Neural progenitor cell (in vitro differentiated cells): ENCODE results near the gene MVB12B. TPM values are rescaled to one million over a fixed set of nuclear protein-coding genes. Genes with fewer than 3 reads are reported as not detected.

ENCODE experiments used
- DNase-seq: peaks from one replicate; pipeline ENCODE4 v3.0.0-alpha.2; 2016; ENCODE audit warnings: low spot score
- H2AFZ ChIP-seq: fragments of 200-600 bp; sonication (generic); replicated peaks from 2 replicates; pipeline ENCODE4 v1.6.1; 2016; ENCODE audit warnings: antibody characterized with exemption
- H3F3A ChIP-seq: fragments of 200-600 bp; sonication (generic); 2 replicates; pipeline ENCODE4 v1.6.1; 2016; ENCODE audit warnings: antibody characterized with exemption, low read depth
- H3K27ac ChIP-seq: fragments of 200-600 bp; sonication (generic); 2 replicates; pipeline ENCODE4 v1.5.1; 2016; ENCODE audit warnings: mild to moderate bottlenecking
- H3K27me3 ChIP-seq: fragments of 200-600 bp; sonication (generic); 2 replicates; pipeline ENCODE4 v1.6.1; 2016; ENCODE audit warnings: mild to moderate bottlenecking, moderate library complexity
- H3K36me3 ChIP-seq: fragments of 200-600 bp; sonication (generic); 2 replicates; pipeline ENCODE4 v1.5.1; 2016
- H3K4me1 ChIP-seq: fragments of 200-600 bp; sonication (generic); 2 replicates; pipeline ENCODE4 v1.6.1; 2016; ENCODE audit warnings: mixed run types
- H3K4me2 ChIP-seq: fragments of 200-600 bp; sonication (generic); 2 replicates; pipeline ENCODE4 v1.6.1; 2016
- H3K4me3 ChIP-seq: fragments of 200-600 bp; sonication (generic); 2 replicates; pipeline ENCODE4 v1.5.1; 2016
- H3K79me2 ChIP-seq: fragments of 200-600 bp; sonication (generic); 2 replicates; pipeline ENCODE4 v1.6.1; 2016; ENCODE audit warnings: low read depth
- H3K9ac ChIP-seq: fragments of 200-600 bp; sonication (generic); 2 replicates; pipeline ENCODE4 v1.6.1; 2016
- H3K9me3 ChIP-seq: fragments of 200-600 bp; sonication (generic); 2 replicates; pipeline ENCODE4 v1.5.1; 2016; ENCODE audit warnings: low read depth
- H4K20me1 ChIP-seq: fragments of 200-600 bp; sonication (generic); 2 replicates; pipeline ENCODE4 v1.6.1; 2016; ENCODE audit warnings: low read depth
- H3K27ac Mint-ChIP-seq: 3 replicates; pipeline ENCODE4 v1.8.0; 2021; ENCODE audit warnings: mixed read lengths
- H3K27me3 Mint-ChIP-seq: 2 replicates; pipeline ENCODE4 v1.8.0; 2022; ENCODE audit warnings: low read depth, mild to moderate bottlenecking, inconsistent platforms, moderate library complexity, mixed read lengths; ENCODE audit not compliant: insufficient read depth
- H3K36me3 Mint-ChIP-seq: 3 replicates; pipeline ENCODE4 v1.8.0; 2021; ENCODE audit warnings: mixed read lengths
- H3K4me1 Mint-ChIP-seq: 3 replicates; pipeline ENCODE4 v1.8.0; 2021; ENCODE audit warnings: mixed read lengths
- H3K4me3 Mint-ChIP-seq: 3 replicates; pipeline ENCODE4 v1.8.0; 2021; ENCODE audit warnings: mild to moderate bottlenecking, moderate library complexity, mixed read lengths
- H3K9me3 Mint-ChIP-seq: 3 replicates; pipeline ENCODE4 v1.8.0; 2020; ENCODE audit warnings: mixed read lengths
- CTCF ChIP-seq: fragments of 200-600 bp; sonication (generic); IDR thresholded peaks from 2 replicates; pipeline ENCODE4 v1.5.1; 2017; ENCODE audit warnings: antibody characterized with exemption, mild to moderate bottlenecking
- EZH2 ChIP-seq: fragments of 200-600 bp; sonication (generic); IDR thresholded peaks from 2 replicates; pipeline ENCODE4 v1.6.1; 2017; ENCODE audit warnings: antibody characterized with exemption, mild to moderate bottlenecking, moderate library complexity
- EZH2phosphoT487 ChIP-seq: fragments of 200-600 bp; sonication (generic); IDR thresholded peaks from 2 replicates; pipeline ENCODE4 v1.6.1; 2017; ENCODE audit warnings: antibody characterized with exemption
- total RNA-seq: library from RNA; depleted of rRNA; stranded (reverse); fragments of >200 nt; gene quantifications from 2 replicates; pipeline ENCODE4 v1.2.3, GENCODE V29; 2015; ENCODE audit warnings: low replicate concordance

MVB12B gene
- total RNA-seq, 1 donor from 2014 or later: 16.1 TPM

GRCh38 chr9:126448136-126448535 is 121.5 kb downstream of the MVB12B start:
- Histone ChIP-seq H3F3A (peaks cover 17% of the 10 kb centered on the region), H3K27me3 (no peaks in the 10 kb centered on the region), H3K27ac (no peak overlapping the region), H3K4me2 (no peak overlapping the region), H3K9ac (no peak overlapping the region), H4K20me1 (peaks cover 14% of the 10 kb centered on the region), H3K4me1 (peaks cover 30% of the 10 kb centered on the region), H3K36me3 (no peaks in the 10 kb centered on the region), H3K4me3 (no peak overlapping the region), H3K79me2 (no peaks in the 10 kb centered on the region), H3K9me3 (no peaks in the 10 kb centered on the region), H2AFZ (no peak overlapping the region)
- Mint-ChIP-seq H3K4me3 (no peak overlapping the region), H3K4me1 (peaks cover 30% of the 10 kb centered on the region), H3K9me3 (no peaks in the 10 kb centered on the region), H3K27me3 (no peaks in the 10 kb centered on the region), H3K27ac (no peak overlapping the region), H3K36me3 (peaks cover 5% of the 10 kb centered on the region)
- no peak for DNase-seq
- TF ChIP-seq EZH2 (no peak), CTCF (no peak), EZH2phosphoT487 (no peak)

- Histone ChIP-seq H3K36me3 (no peaks in the 10 kb centered on the region), H2AFZ (no peak overlapping the region), H3K4me3 (no peak overlapping the region), H4K20me1 (peaks cover 23% of the 10 kb centered on the region), H3F3A (peaks cover 23% of the 10 kb centered on the region), H3K9ac (no peak overlapping the region), H3K4me1 (peaks cover 39% of the 10 kb centered on the region), H3K27ac (no peak overlapping the region), H3K27me3 (no peaks in the 10 kb centered on the region), H3K4me2 (no peak overlapping the region), H3K79me2 (no peaks in the 10 kb centered on the region), H3K9me3 (no peaks in the 10 kb centered on the region)
- H3K36me3 Mint-ChIP-seq: peaks cover 7% of the 10 kb centered on the region
- no peak for DNase-seq
- peaks cover 38% of the 10 kb centered on the region for H3K4me1 Mint-ChIP-seq
- H3K27me3 Mint-ChIP-seq: no peaks in the 10 kb centered on the region
- H3K9me3 Mint-ChIP-seq: no peaks in the 10 kb centered on the region
- TF ChIP-seq CTCF (no peak), EZH2 (no peak)
- H3K27ac Mint-ChIP-seq: peak overlapping the region; percentile 19
- H3K4me3 Mint-ChIP-seq: no peak overlapping the region
Observed at GRCh38 chr9:126448865-126449577, 122.4 kb downstream of the MVB12B start.

GRCh38 chr9:126449725-126450667 is 123.4 kb downstream of the MVB12B start:
- Histone ChIP-seq H4K20me1 (peaks cover 23% of the 10 kb centered on the region), H3K4me2 (no peak overlapping the region), H3K4me3 (no peak overlapping the region), H3K9ac (no peak overlapping the region), H3K4me1 (peaks cover 44% of the 10 kb centered on the region), H3K27me3 (no peaks in the 10 kb centered on the region), H3K79me2 (no peaks in the 10 kb centered on the region), H2AFZ (no peak overlapping the region), H3F3A (peaks cover 27% of the 10 kb centered on the region), H3K9me3 (no peaks in the 10 kb centered on the region), H3K36me3 (no peaks in the 10 kb centered on the region), H3K27ac (no peak overlapping the region)
- TF ChIP-seq EZH2phosphoT487 (no peak), CTCF (no peak), EZH2 (no peak)
- Mint-ChIP-seq H3K4me3 (no peak overlapping the region), H3K36me3 (peaks cover 10% of the 10 kb centered on the region), H3K27me3 (no peaks in the 10 kb centered on the region), H3K4me1 (peaks cover 46% of the 10 kb centered on the region), H3K9me3 (no peaks in the 10 kb centered on the region), H3K27ac (no peak overlapping the region)
- no peak for DNase-seq
